Endothelial cell of umbilical vein (primary cell): ENCODE measurements around the gene ARID1B. TPM values are rescaled to one million over a fixed set of nuclear protein-coding genes. Genes with fewer than 3 reads are reported as not detected.

Source experiments
- BruUV-seq: library from RNA; stranded (reverse); fragments of 400-500 nt; replicated peaks from 2 replicates; lab custom pipeline; 2021; lab: Mats Ljungman, UMichigan
- CTCF ChIA-PET: fragments of 300-600, 350-600 bp; sonication (Branson Sonifier 250); formaldehyde crosslinking; loops from one replicate; lab custom pipeline; 2021; ENCODE audit warnings: antibody characterized with exemption, inconsistent platforms; lab: Charles Lee
- POLR2A ChIA-PET: fragments of 300-600, 350-600 bp; sonication (Branson Sonifier 250); formaldehyde crosslinking; loops from one replicate; lab custom pipeline; 2021; ENCODE audit warnings: antibody characterized with exemption, inconsistent platforms; lab: Charles Lee
- DNase-seq: peaks from one replicate; pipeline ENCODE4 v3.0.0-alpha.2; 2011; ENCODE audit warnings: low read depth, low spot score
- FAIRE-seq: peaks from 2 replicates; lab custom pipeline; 2011; peaks lifted over from hg19 to GRCh38; lab: Jason Lieb, UNC
- H2AFZ ChIP-seq: 2 replicates; pipeline ENCODE4 v1.6.0; 2012; ENCODE audit warnings: low read depth, low read length, control low read depth, inconsistent platforms
- H3K27ac ChIP-seq: 2 replicates; pipeline ENCODE4 v1.5.1; 2011; ENCODE audit warnings: low read depth, mild to moderate bottlenecking, control low read depth, low read length, moderate library complexity; ENCODE audit not compliant: insufficient read depth
- H3K27me3 ChIP-seq, 2 experiments: 2 replicates each; pipeline versions ENCODE4 v1.6.0 to v1.6.1; 2011; ENCODE audit warnings: low read length in 2 of 2, mixed read lengths in 1 of 2; ENCODE audit not compliant: control insufficient read depth in 2 of 2, insufficient read depth in 2 of 2
- H3K36me3 ChIP-seq, 2 experiments: 2 replicates in 1 of 2; 3 replicates in 1 of 2; pipeline ENCODE4 v1.5.1; 2011; ENCODE audit warnings: low read length in 2 of 2, mild to moderate bottlenecking in 1 of 2, moderate library complexity in 1 of 2; ENCODE audit not compliant: control insufficient read depth in 2 of 2, insufficient read depth in 2 of 2; ENCODE audit errors: extremely low read depth in 1 of 2
- H3K4me1 ChIP-seq: 3 replicates; pipeline ENCODE4 v1.5.1; 2011; ENCODE audit warnings: mild to moderate bottlenecking, low read length; ENCODE audit not compliant: control insufficient read depth, insufficient read depth; ENCODE audit errors: extremely low read depth
- H3K4me2 ChIP-seq: 2 replicates; pipeline ENCODE4 v1.6.1; 2011; ENCODE audit warnings: low read length, control low read depth, mixed read lengths; ENCODE audit not compliant: insufficient read depth
- H3K4me3 ChIP-seq, 3 experiments: fragments of 200-600 bp in 1 of 3; sonication (generic), shearing (Covaris generic) in 1 of 3; replicated peaks in 1 of 3; 2 replicates each; pipeline ENCODE4 v1.5.1; 2011 to 2016; ENCODE audit warnings: control low read depth in 3 of 3, low read length in 3 of 3, mild to moderate bottlenecking in 2 of 3, inconsistent platforms in 1 of 3, low read depth in 1 of 3, moderate library complexity in 1 of 3; ENCODE audit not compliant: insufficient read depth in 1 of 3
- H3K79me2 ChIP-seq: 2 replicates; pipeline ENCODE4 v1.6.0; 2012; ENCODE audit warnings: low read length, inconsistent platforms; ENCODE audit not compliant: control insufficient read depth, insufficient read depth
- H3K9ac ChIP-seq: replicated peaks from 2 replicates; pipeline ENCODE3; 2011; ENCODE audit warnings: low read length, control low read depth; ENCODE audit not compliant: insufficient read depth; ENCODE audit errors: extremely low read depth
- H3K9me1 ChIP-seq: replicated peaks from 3 replicates; pipeline ENCODE4 v1.6.0; 2011; ENCODE audit warnings: mild to moderate bottlenecking, low read length; ENCODE audit not compliant: control insufficient read depth, insufficient read depth; ENCODE audit errors: extremely low read depth
- H3K9me3 ChIP-seq: replicated peaks from 2 replicates; pipeline ENCODE4 v1.5.1; 2012; ENCODE audit warnings: low read length, inconsistent platforms; ENCODE audit not compliant: control insufficient read depth, insufficient read depth
- H4K20me1 ChIP-seq: replicated peaks from 2 replicates; pipeline ENCODE3; 2011; ENCODE audit warnings: mild to moderate bottlenecking, low read length; ENCODE audit not compliant: control insufficient read depth, insufficient read depth; ENCODE audit errors: extremely low read depth
- CTCF ChIP-seq, 2 donors: IDR thresholded peaks; 1 replicate in 1 of 2; 2 replicates in 1 of 2; pipeline ENCODE4 v1.5.1; 2011; ENCODE audit warnings: low read length in 2 of 2, mild to moderate bottlenecking in 2 of 2, moderate library complexity in 2 of 2, control low read depth in 1 of 2, inconsistent platforms in 1 of 2, low read depth in 1 of 2; ENCODE audit not compliant: insufficient read depth in 1 of 2; ENCODE audit errors: extremely low read depth in 1 of 2
- GATA2 ChIP-seq: IDR thresholded peaks from 2 replicates; pipeline ENCODE4 v1.7.0; 2011; ENCODE audit warnings: low read depth, mild to moderate bottlenecking, moderate library complexity, mixed read lengths, low read length; ENCODE audit not compliant: insufficient read length, insufficient read depth
- JUN ChIP-seq: IDR thresholded peaks from 2 replicates; pipeline ENCODE4 v1.6.1; 2011; ENCODE audit warnings: borderline replicate concordance, low read depth; ENCODE audit not compliant: insufficient read length, insufficient read depth
- MYC ChIP-seq: IDR thresholded peaks from one replicate; pipeline ENCODE4 v1.6.1; 2011; ENCODE audit warnings: mild to moderate bottlenecking, low read depth, low read length
- POLR2A ChIP-seq: IDR thresholded peaks from 2 replicates; pipeline ENCODE4 v1.6.1; 2012; ENCODE audit warnings: low read depth, mild to moderate bottlenecking, control low read depth, low read length
- dilution Hi-C: fragments of 300-500 bp; cut with MboI; formaldehyde crosslinking; loops from one replicate; pipeline ENCODE4 v1.15.0; 2019; ENCODE audit warnings: low sequenced_read_pairs; ENCODE audit not compliant: extremely low pct_ligation_motif_present
- intact Hi-C: fragments of 100-400 bp; cut with micrococcal nuclease; formaldehyde crosslinking; loops from one replicate; pipeline ENCODE4 v1.10.0; 2022
- polyA plus RNA-seq, 4 experiments: library from polyadenylated mRNA; depleted of rRNA in 3 of 4; stranded (reverse) in 3 of 4; unstranded in 1 of 4; fragments of >200 nt; gene quantifications; 2 replicates each; pipeline versions ENCODE4 v1.2.1 to v1.2.3, GENCODE V29; 2011 to 2012; ENCODE audit warnings: missing spikeins in 1 of 4
- total RNA-seq: library from RNA; stranded (reverse); gene quantifications from 2 replicates; pipeline ENCODE4 v1.2.3, GENCODE V29; 2021
- TF ChIP-seq, protein P1 (sequence below): IDR thresholded peaks from 2 replicates; pipeline ENCODE4 v1.6.1; 2011; ENCODE audit not compliant: insufficient read depth, insufficient read length

The ARID1B gene
- total and polyA plus RNA-seq, 2 donors (not counting 3 experiments of a cell fraction or from before 2014, with no cell fraction given) = 21.8 to 89.5 TPM

GRCh38 chr6:157217198-157217893 is 440.2 kb downstream of the ARID1B start:
- BruUV-seq = no TSS peak
- CTCF ChIA-PET = no interaction called here
- H3K9me3 ChIP-seq = no peaks in the 10 kb centered on the region

More at GRCh38 chr6:157217198-157217893, 440.2 kb downstream of the ARID1B start:
- intact Hi-C loops (no loop called here), dilution Hi-C loops (no loop called here)
- Histone ChIP-seq H3K9ac (no peak overlapping the region), H3K36me3 (no peaks in the 10 kb centered on the region), H3K4me1 (peaks cover 14% of the 10 kb centered on the region), H3K4me2 (no peak overlapping the region), H3K9me1 (no peaks in the 10 kb centered on the region), H3K79me2 (no peaks in the 10 kb centered on the region), H2AFZ (no peak overlapping the region), H3K27ac (no peak overlapping the region), H3K4me3 (no peak overlapping the region), H4K20me1 (no peaks in the 10 kb centered on the region), H3K27me3 (no peaks in the 10 kb centered on the region)
- FAIRE-seq (no peak), DNase-seq (no peak)
- TF ChIP-seq GATA2 = no peak
- TF ChIP-seq POLR2A = no peak
- TF ChIP-seq, protein P1, sequence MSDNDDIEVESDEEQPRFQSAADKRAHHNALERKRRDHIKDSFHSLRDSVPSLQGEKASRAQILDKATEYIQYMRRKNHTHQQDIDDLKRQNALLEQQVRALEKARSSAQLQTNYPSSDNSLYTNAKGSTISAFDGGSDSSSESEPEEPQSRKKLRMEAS = no peak
- TF ChIP-seq CTCF (IDR thresholded peaks at IDR 0.05; ENCODE audit: extremely low read depth in 1 of 2, insufficient read depth in 1 of 2, low read depth in 1 of 2, low read length in 2 of 2) = no peak
- TF ChIP-seq MYC = no peak
- no peak for TF ChIP-seq JUN
- POLR2A ChIA-PET = no interaction called here
